HG02884 (cell line): Measurements from ENCODE around the gene SLC12A9.

ENCODE experiments used
- ATAC-seq: cut with Tn5 transposase; IDR thresholded peaks from one replicate; pipeline ENCODE4 v1.9.1; 2021; ENCODE audit warnings: mild to moderate bottlenecking, moderate library complexity; ENCODE audit not compliant: unreplicated experiment

The SLC12A9 gene

GRCh38 chr7:100860702-100861615 lies 8.4 kb downstream of the SLC12A9 start:
- ATAC-seq, result no peak

- ATAC-seq, result no peak
Measured at GRCh38 chr7:100861616-100861985, 9.1 kb downstream of the SLC12A9 start.

- ATAC-seq, result no peak
Measured at GRCh38 chr7:100863406-100863950, 11.0 kb downstream of the SLC12A9 start.

DNA sequence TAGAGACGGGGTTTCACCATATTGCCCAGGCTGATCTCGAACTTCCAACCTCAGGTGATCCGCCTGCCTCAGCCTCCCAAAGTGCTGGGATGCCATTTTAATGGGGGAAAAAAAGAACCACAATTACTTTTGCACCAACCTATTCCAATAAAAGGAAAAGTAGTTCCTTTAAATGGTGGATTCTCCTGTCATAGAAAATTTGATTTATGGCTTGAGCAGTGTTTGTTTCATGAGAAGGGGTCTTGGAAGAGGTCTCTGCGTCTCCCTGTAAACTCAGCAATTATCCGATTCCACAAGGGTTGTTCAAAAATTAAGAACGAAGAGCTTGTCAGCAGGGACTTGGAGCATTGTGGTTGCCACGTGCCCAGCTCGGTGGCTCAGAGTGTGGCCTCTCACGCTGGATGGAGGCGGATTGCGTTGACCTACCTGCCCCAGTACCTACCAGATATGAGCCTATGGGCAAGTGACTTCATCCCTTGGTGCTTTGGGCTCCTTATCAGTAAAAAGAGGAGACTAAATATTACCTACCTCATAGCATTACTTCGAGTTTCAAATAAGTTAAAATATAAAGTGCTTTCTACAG lies 11.8 kb downstream of the SLC12A9 start:
- no peak for ATAC-seq

DNA sequence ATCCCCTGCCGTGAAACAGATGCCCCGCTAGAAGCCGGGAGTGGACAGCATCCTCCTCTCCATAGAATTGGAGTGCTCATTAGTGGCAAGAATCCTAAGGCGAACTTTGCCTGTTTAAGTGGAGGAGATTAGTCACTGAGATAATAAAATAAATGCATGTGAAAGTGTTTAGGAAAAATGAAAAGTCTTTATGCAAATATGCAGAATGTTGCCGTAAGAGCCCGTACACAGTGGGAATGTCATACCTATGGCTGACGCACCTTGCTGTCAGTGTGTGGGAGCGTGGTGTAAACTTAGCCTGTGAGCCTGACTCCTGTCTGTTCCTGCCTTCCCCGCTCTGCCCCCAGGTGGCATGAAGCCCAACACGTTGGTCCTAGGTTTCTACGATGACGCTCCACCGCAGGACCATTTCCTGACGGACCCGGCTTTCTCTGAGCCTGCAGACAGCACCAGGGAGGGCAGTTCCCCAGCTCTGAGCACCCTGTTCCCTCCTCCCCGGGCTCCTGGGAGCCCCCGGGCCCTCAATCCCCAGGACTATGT lies 12.9 kb downstream of the SLC12A9 start:
- no peak for ATAC-seq

GRCh38 chr7:100865938-100866728 lies 13.6 kb downstream of the SLC12A9 start:
- no peak for ATAC-seq

DNA sequence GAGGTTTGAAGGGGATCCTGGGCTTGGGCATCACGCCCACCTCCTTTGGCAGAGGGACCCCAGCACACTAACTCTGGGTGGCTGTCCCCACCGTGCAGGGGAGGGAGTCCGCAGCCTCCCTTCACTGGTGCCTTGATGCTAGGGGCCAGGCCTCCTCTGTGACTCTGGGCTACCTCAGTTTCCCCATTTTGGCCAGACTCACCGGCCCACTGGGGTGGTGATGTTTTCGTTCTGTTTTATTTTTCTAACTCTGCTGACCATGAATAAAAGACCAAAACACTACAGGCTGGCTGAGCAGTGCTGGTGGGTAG lies 14.2 kb downstream of the SLC12A9 start:
- no peak for ATAC-seq

- ATAC-seq, result peak; percentile 48
Measured at GRCh38 chr7:100867040-100867775, 14.7 kb downstream of the SLC12A9 start, which contains the start of gene TRIP6. TSS of gene TRIP6 (plus strand) at chr7:100867387. CDS start at chr7:100867498, 111 bp downstream.

GRCh38 chr7:100867776-100868485 lies 15.4 kb downstream of the SLC12A9 start:
- no peak for ATAC-seq

GRCh38 chr7:100873599-100874299 lies 21.2 kb downstream of the SLC12A9 start:
- ATAC-seq, result no peak

GRCh38 chr7:100874300-100874576 lies 21.7 kb downstream of the SLC12A9 start:
- no peak for ATAC-seq

- peak; percentile 83 for ATAC-seq
Measured at GRCh38 chr7:100874577-100875355, 22.3 kb downstream of the SLC12A9 start, which contains the start of gene SRRT. TSS of gene SRRT (plus strand) at chr7:100875103. CDS start at chr7:100875591, 488 bp downstream.

DNA sequence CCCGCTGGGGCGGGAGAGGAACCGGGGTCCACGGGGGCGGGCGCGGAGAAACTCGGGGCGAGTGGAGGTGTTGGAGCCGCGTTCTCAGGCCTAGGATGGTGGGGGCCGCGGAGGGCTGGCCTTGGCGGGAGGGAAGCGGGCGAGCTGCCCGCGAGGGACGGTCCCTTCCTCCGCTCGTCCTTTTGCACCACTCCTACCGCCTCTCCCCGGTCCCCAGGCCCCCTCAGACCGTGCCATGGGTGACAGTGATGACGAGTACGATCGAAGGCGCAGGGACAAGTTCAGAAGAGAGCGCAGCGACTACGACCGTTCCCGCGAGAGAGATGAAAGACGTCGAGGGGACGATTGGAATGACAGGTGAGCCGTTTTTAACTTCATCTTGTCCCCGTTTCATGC lies 22.8 kb downstream of the SLC12A9 start:
- ATAC-seq, result peak; percentile 20

DNA sequence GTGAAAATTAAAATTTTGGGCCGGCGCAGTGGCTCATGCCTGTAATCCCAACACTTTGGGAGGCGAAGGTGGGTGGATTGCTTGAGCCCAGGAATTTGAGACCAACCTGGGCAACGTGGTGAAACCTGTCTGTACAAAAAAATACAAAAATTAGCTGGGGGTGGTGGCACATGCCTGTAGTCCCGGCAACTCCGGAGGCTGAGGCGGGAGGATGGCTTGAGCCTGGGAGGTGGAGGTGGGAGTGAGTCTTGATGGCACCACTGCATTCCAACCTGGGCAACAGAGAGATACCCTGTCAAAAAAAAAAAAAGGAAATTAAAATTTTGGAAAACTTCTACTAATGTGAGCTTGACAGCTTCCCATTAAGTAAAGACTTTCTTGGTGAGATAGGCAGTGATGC lies 25.5 kb downstream of the SLC12A9 start:
- no peak for ATAC-seq

DNA sequence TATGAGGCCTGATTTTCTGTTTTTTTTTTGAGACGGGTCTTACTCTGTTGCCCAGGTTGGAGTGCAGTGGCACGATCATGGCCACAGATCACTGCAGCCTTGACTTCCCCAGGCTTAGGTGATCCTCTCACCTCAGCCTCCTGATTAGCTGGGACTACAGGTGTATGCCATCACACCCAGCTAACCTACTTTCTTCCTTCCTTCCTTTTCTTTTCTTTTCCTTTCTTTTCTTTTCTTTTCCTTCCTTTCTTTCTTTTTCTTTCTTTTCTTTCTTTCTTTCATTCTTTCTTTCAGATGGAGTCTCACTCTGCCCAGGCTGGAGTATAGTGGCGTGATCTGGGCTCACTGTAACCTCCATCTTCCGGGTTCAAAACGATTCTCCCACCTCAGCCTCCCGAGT lies 26.2 kb downstream of the SLC12A9 start:
- ATAC-seq, result no peak

DNA sequence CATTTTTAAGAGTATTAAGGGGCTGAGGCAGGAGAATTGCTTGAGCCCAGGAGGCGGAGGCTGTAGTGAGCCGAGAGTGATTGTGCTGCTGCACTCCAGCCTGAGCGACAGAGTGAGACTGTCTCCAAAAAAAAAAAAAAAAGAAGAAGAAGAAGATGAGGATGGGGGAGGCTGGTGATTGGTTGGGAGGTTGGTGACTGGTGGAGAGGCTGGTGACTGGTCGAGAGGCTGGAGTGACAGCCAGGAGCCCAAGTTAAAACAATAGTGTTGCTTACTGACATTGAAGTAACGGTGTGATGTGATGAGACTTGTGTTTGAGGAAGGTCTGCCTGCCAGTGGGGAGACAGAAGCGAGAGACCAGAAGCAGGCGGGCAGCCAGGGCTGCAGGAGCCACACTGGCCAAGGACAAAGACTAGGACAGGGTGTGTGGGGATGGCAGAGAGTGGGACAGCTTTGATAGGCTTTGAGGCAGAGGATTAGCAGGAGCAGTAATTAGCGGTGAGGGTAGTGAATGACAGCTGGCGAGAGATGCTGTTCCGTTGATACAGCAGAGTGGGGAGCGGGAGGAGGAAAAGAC lies 27.3 kb downstream of the SLC12A9 start:
- ATAC-seq, result no peak

DNA sequence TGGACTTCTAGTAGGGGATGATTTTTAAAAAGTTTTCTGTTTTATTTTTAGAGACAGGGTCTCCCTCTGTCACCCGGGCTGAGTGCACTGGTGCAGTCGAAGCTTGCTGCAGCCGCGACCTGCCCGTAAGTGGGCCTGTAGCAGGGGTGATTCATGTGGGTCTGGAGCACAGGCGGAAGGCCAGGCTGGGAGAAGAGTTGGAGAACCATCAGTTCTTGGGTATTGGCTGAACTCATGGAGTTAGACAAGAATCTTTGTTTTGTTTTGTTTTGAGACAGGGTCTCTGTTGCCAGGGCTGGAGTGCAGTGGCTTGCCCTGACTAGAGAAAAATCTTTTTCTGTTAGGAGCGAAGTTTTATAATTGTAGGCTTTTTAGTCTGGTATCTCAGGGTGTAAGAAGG lies 28.1 kb downstream of the SLC12A9 start:
- no peak for ATAC-seq

DNA sequence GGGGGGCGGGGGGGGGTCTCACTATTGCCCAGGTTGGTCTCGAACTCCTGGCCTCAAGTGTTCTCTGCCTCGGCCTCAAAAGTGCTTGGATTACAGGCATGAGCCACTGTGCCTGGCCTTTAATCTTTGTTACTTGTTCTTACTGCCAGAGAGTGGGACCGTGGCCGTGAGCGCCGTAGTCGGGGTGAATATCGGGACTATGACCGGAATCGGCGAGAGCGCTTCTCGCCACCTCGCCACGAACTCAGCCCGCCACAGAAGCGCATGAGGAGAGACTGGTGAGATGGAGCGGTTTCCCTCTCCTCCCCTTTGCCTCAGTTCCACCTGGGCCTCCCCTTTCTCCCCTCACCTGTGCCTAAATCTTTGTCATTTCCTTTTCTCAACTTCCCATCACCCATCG lies 28.6 kb downstream of the SLC12A9 start:
- no peak for ATAC-seq
